GM19467 (cell line): ENCODE results near the gene EPB41L5.
"Not testable (repeated sequence)": the region's sequence is repeated elsewhere in the genome, so short reads cannot be mapped to it uniquely, and the experiment has no call there.

Experiments
- ATAC-seq: cut with Tn5 transposase; IDR thresholded peaks from one replicate; pipeline ENCODE4 v1.9.1; 2021; ENCODE audit warnings: mild to moderate bottlenecking, moderate library complexity; ENCODE audit not compliant: unreplicated experiment

EPB41L5 gene

DNA sequence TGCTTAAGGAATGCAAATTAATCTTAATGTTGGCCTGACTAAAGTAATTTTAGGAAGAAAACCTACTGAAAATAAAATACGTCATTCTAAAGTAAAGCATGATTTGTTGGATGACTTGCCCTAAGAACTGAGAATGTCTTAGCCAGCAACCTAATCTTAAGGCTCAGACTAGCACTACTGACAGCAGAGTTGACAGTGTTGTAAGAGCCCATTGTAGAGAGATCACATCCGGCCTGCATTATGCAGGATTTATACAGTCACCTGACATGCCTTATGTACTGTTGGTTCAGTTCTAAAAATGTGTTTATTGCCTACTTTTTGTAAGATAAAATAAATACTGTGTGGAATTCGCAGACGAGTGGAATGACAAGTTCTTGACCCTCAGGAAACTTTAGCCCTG, 128.0 kb downstream of the EPB41L5 start:
- no peak for ATAC-seq

DNA sequence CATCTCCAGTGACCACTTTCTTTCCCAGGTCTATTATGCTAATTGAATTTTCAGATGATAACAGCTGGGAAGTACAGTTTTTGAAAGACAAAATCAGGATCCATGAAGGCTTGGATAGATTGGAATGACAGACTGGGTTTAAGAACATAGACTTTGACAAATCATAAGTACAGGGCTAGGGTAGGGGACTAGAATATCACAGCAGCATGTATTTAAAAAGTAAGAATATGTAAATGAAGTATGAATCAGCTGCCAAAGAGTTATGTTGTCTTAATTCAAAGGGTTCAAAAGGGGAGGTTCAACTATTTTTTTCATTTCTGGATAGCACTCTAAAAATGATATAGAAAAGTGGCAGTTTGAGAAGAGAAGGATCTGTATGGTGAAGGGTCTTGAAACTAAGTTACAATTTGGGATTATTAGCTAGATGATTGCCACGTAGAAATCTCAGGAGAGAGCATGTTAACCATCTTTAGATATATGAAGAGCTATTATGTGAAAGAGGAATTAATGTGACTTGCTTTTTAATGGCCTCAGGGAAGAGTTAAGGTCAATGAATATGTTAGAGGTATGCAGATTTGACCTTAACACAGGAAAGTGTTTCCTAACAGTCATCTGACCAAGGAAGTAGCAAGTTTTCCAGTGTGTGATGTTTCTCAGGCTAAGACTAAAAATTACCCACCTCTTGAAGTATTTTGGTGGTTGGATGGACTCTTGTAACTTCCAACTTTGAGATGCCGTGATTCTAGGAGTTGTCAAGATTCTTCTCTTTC, 128.6 kb downstream of the EPB41L5 start:
- ATAC-seq, result no peak

DNA sequence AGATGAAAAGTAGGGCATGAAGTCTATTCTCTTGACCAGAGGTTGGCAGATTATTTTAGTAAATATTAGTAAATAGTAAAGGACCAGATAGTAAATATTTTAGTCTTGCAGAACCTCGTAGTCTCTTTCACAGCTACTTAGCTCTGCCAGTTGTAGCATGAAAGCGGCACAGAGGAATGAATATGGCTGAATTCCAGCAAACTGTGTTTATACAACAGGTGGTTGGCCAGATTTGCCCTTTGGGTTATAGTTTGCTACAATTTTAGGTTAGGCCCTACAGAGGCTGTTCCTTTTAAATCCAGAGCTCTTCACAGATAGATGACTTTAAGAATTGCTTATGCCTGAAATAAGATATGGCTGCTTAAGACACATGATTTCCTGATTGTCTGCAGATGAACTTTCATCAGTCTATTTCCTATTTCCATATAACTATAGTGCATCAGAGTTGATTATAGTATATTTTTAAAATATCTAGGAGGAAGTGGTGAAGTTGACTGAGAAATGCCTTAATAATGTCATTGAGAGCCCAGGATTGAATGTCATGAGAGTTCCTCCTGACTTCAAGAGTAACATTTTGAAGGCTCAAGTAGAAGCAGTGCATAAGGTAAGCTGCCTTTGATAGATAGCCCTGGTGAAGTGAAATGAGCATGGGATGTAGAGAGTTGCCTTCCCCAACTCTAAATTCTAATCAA, 129.8 kb downstream of the EPB41L5 start:
- ATAC-seq, result no peak

DNA sequence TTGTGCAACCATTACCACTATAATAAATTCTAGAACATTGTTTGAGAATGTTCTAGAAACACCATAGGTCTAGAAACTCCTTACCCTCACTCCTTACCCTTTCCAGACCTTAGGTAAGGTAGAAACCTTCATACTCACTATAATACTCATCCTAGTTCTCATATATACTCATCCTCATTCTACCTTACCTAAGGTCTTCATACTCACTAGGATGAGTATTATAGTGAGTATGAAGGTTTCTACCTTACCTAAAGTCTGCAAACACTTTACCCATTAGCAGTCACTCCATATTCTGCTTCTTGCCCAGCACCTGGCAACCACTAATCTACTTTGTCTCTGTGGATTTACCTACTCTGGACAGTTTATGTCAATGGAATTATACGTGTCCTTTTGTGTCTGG, 135.4 kb downstream of the EPB41L5 start:
- ATAC-seq, result no peak

DNA sequence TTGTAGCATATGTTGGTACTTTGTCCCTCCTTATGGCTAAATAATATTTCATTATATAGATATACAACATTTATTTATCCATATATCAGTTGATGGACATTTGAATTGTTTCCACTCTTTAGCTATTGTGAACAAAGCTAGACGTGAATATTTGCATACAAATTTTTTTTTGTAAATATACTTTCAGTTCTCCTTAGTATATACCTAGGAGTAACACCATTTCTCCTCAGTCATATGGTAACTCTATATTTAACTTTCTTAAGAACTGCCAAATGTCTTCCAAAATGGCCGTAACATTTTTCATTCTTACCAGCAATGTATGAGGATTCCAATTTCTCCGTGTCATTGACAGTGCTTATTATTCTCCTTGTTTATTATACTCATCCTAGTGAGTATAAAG, 135.8 kb downstream of the EPB41L5 start:
- ATAC-seq, result no peak

DNA sequence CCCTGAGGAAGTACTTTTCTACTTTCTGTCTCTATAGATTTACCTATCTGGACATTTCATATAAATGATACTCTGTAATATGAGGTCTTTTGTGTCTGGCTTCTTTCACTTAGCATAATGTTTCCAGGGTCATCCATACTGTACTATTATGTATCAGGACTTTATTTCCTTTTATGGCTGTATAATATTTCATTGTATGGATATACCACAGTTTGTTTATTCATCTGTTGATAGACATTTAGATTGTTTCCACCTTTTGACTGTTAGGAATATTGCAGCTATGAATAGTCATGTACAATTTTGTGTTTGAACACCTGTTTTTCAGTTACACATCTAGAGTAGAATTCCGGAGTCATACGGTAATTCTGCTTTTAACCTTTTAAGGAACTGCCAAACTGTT, 136.5 kb downstream of the EPB41L5 start:
- no peak for ATAC-seq

DNA sequence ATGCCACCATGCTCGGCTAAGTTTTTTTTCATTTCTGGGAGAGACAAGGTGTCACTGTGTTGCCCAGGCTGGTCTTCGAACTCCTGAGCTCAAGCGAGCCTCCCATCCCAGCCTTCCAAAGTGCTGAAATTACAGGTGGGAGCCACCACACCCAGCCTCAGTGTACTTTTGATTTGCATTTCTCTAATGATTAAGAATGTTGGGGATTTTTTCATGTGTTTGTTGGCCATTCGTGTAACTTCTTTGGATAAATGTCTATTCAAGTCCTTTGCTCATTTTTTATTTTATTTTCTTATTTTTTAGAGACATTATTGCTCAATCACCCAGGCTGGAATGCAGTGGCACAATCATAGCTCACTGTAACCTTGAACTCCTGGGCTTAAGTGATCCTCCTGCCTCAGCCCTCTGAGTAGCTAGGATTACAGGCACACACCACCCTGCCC, 137.2 kb downstream of the EPB41L5 start:
- no peak for ATAC-seq

DNA sequence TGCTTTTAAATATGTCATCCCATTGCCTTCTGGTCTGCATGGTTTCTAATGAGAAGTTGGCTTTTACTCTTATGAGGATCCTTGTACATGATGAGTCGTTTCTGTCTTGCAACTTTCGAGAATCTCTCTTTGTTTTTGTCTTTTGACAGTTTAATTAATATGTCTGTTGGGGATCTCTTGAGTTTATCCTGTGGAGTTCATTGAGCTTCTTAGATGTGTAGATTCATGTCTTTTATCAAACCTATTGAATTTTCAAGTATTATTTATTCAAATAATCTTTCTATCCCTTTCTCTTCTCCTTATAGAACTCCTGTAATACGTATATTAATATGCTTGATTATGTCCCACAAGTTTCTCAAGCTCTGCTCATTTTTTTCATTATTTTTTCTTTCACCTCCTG, 142.4 kb downstream of the EPB41L5 start:
- ATAC-seq, result no peak

DNA sequence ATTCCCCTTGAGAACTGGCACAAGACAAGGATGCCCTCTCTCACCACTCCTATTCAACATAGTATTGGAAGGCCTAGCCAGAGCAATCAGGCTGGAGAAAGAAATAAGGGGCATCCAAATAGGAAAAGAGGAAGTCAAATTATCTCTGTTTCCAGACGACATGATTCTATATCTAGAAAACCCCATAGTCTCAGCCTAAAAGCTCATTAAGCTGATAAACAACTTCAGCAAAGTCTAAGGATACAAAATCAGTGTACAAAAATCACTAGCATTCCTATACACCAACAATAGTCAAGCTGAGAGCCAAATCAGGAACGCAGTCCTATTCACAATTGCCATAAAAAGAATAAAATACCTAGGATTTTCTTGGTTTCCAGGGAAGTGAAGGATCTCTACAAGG, 145.8 kb downstream of the EPB41L5 start:
- not testable (repeated sequence) for ATAC-seq

DNA sequence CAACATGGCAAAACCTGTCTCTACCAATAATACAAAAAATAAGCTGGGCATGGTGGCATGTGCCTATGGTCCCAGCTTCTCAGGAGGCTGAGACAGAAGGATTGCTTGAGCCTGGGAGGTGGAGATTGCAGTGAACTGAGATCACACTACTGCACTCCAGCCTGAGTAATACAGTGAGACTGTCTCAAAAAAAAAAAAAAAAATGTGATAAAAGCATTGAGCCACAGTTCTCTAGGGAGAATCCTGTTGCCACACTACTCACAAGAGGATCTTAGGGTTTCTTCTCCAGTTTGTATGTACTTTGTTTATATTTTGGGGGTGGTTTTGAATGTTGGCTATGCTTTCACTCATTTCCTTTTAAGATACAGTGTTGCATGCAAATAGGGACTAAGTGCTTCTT, 148.3 kb downstream of the EPB41L5 start:
- no peak for ATAC-seq

DNA sequence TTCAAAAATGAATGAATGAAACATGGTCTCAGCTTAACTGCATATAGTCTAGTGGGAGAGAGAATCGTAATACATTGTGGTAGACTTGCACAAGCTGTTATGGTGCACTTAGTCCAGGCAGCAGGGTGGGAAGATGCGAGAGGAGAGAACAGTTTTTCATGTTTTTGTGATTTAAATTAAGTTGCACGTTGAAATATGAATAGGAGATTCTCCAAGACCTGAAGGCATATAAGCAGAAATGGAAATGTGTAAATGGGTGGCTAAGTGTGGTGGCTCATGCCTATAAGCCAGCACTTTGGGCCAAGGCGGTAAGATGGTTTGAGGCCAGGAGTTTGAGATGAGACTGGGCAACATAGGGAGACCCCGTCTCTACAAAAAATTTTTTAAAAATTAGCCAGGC, 149.8 kb downstream of the EPB41L5 start:
- no peak for ATAC-seq

DNA sequence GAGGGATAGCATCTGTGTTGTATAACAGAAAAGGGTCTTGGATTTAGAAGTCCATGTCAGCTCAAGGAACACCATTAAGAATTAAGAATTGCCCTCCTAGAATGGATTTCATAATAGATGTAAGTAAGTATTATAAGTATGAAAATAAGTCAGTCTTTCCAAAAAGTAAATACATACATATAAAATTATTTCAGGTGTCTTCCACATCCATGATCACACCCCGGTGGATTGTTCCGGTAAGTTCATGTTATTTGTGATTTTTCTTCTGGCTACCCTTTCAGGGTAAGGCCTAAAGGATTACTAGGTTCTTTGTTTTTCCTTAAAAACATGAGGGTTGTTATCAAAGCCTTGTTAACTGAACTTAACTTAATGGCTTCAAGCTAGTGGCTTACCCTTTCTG, 154.4 kb downstream of the EPB41L5 start:
- no peak for ATAC-seq

DNA sequence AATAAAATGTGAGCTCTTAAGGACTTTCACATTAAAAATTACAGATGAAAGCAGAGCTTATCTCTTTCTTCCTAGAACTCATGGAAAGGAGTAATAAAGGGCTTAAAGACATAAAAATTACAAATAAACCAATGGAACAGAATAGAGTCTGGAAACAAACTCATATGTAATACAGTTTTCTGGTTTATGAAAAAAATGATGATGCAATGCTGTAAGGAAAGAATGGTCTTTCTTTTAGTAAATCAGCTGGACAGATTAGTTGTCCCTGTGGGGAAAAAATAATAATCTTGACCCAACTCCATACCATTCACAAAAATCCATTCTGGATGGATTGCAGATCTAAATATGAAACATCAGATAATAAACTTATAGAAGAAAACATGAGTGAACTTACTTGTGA, 156.1 kb downstream of the EPB41L5 start:
- no peak for ATAC-seq

DNA sequence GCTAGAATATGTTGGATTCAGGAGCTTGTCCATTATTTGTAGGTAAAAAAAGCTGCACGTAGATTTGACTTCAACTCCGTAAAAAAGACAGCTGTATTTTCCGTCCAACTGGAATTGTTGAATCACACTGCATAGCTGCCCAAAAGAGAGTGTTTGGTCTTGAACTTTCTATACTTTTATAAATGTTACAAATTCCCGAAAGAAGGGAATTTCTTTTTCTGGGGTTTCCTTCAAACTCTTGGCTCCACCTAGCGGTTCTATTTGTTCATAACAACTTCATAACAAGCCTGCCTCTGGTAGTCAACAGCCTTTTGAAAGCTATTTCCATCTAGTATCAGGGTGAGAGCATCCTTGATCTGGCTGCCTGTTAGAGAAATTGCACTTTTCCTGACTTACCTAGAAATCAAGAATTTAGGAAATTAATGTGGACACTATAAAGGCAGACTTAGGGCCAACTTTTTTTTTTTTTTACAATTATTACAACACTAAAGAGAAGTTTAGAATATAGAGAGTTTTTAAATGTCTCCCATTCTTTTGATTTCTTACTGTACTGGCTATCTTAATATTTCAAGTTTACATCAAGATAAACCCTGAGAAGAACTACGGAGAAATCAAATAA, 162.2 kb downstream of the EPB41L5 start:
- no peak for ATAC-seq

DNA sequence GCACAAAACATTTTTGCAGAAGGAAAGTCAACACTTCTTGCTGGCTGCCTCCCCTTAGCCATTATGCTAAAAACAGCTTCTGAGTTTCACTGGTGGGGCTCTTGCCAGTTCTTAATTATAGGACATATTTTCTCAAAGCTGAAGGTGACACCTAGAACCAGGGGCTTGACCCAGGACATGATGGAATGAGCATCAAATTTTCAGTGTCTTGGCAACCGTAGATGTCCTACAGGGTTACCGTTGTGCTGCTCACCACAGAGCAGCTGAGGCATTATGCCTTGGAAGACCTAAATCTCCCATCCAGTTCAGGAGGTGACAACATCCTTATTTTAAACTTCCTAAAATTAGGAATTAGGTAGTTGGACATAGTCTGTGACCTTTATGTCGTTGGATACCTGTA, 163.6 kb downstream of the EPB41L5 start:
- no peak for ATAC-seq

DNA sequence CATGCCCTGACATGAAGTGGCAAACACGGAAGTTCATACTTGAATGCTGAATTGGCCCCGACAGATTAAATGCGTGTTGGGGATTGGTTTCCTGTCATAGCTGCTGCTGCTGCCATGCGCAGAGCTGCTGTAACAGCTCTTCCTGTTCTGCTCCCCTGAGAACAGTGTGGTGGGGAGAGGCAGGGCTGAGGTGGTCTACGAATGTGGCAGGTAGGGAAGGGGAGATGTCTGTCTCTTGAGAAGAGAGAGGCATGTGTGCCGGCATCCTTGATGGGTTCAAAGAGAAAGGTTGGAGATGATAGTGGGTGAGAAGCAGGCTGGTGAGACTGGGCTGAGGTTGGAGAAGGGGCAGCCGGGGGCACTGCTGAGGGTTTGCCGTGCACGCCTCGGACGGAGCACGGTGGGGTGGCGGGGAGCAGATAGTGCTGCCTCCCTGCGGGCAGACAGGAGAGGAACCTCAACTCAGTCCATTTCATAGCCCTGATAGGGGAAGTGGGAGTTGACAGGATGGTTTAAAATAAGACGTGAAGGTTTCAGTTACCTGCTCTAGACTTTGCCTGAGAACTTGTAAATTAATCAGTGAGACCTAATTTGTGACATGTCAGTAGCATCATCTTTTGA, 164.2 kb downstream of the EPB41L5 start:
- ATAC-seq, result peak; percentile 95

DNA sequence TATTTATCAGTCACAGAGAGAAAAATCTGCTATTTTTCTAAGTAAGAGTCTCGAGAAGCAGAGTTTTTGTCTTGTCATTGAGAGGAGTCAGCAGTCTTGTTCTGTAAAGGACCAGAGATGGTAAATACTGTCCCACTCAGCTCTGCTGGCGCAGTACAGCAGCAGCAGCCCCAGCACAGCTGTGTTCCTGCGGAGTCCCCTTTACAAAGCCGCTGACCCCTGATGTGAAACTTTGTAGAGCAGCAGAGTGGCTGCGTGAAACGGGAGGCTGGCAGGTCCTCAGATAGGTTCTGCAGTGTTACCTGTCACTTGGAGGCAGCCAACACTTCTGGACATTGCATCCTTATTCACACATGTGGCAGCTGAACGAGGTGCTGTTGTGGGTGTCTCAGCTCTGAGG, 165.1 kb downstream of the EPB41L5 start:
- ATAC-seq, result no peak

DNA sequence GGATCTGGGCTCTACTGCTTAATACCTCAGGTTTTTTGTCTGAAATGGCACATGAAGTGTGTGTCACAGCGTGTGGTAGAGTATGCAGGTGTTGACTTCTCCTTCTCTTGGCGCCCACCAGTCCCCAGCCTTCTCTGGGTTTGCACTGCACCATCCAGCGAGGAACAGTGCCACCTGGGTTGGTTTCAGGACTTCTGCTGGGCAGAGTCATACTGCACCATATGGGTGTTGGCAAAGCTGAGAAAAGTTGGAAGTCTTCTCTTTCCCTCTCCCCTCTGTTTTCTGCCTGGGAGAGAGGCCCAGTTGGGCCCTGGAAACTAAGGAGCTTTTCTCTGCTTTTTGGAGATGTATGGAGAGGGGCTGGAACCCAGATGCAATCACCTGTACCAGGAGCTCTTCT, 166.5 kb downstream of the EPB41L5 start:
- no peak for ATAC-seq

DNA sequence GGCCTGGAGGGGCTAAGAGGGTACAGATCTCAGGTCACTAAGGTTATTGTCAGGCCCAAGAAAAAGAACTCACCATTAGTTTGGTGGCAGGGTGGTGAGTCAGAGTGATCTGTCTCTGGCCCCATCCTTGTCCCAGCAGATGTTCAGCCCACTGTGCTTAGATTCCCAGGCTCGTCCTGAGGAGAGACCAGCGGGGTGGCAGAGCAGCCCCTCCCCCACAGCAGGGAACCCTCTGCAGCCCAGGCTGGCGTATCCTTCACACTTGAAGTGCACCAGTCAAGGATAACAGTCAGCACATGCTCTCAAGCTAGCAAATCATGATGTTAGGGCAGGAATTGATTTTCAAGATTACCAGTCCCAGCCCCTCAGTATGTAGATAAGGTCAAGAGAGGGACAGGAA, 167.2 kb downstream of the EPB41L5 start:
- no peak for ATAC-seq

DNA sequence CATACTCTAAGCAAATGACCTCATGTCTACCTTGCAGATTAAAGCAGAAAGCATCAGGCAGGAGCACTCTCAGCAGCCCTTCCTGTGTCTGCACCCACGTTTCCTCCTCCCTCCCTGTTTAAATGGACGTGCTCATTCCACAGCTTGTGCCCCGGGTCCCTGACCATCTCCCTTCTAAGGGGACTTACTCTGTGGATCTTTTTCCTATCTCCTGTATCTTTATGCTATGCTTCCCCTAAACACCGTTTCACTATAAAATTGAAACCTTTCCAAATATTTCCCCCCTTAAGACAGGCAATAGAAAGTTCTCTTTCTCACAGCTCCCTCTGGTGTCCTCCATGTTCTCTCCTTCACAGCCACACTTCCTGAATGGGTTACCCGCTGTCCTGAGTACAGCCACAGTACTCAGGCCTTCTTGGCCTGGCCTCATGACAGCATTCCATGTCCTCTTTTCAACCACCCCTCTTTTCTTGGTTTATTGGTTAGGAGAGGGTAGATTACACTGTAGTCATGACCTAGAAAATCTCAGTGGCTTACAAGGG, 169.2 kb downstream of the EPB41L5 start:
- ATAC-seq, result no peak

DNA sequence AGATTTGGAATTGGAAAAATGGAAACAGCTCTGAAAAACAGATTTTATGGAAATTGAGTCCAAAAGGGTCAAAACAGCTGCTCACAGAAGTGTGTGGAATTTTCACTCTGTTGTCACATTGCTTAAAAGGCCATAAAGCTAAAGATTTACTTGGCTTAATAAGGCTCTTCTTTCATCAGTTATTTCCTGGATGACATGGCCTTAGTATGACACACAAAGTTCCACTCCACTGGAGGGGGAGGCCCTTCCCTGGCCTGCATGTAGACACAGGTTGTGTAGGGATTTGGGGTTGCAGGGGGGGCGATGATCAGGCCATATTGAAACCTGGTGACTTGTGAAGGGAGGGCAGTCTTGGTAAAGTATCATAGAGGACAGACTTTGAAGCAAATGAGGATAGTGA, 176.3 kb downstream of the EPB41L5 start:
- no peak for ATAC-seq
